CD8-positive, alpha-beta memory T cell (primary cell): ENCODE measurements around the gene GRIK4. TPM values are rescaled to one million over a fixed set of nuclear protein-coding genes. Genes with fewer than 3 reads are reported as not detected.

Experiments used
- CTCF ChIA-PET: fragments of 350-600 bp; sonication (Branson Sonifier 250); formaldehyde crosslinking; loops from one replicate; lab custom pipeline; 2021; ENCODE audit warnings: antibody characterized with exemption; lab: Charles Lee
- POLR2A ChIA-PET: fragments of 350-600 bp; sonication (Branson Sonifier 250); formaldehyde crosslinking; loops from one replicate; lab custom pipeline; 2021; ENCODE audit warnings: antibody characterized with exemption; lab: Charles Lee
- DNase-seq, 5 donors: peaks; one replicate each; pipeline versions ENCODE4 v3.0.0 to v3.0.0-alpha.2; 2020 to 2022; ENCODE audit warnings: mixed read lengths in 1 of 5
- H3K27ac ChIP-seq: one replicate; pipeline ENCODE4 v1.7.0; 2013; ENCODE audit warnings: low read depth, mild to moderate bottlenecking, low read length, moderate library complexity
- H3K27me3 ChIP-seq: 2 replicates; pipeline ENCODE4 v1.7.0; 2013; ENCODE audit warnings: low read length, mild to moderate bottlenecking; ENCODE audit not compliant: insufficient read depth, poor library complexity, severe bottlenecking
- H3K36me3 ChIP-seq: 2 replicates; pipeline ENCODE4 v1.7.0; 2013; ENCODE audit warnings: mild to moderate bottlenecking, low read length, moderate library complexity; ENCODE audit not compliant: insufficient read depth
- H3K4me1 ChIP-seq: 2 replicates; pipeline ENCODE4 v1.7.0; 2013; ENCODE audit warnings: mild to moderate bottlenecking, low read length, moderate library complexity; ENCODE audit not compliant: insufficient read depth
- H3K4me3 ChIP-seq: 2 replicates; pipeline ENCODE4 v1.7.0; 2013; ENCODE audit warnings: mild to moderate bottlenecking, low read length
- H3K9me3 ChIP-seq: 2 replicates; pipeline ENCODE4 v1.7.0; 2013; ENCODE audit warnings: mild to moderate bottlenecking, low read length
- H3K27ac Mint-ChIP-seq, 8 donors: one replicate each; pipeline ENCODE4 v1.8.0; 2020 to 2021; ENCODE audit warnings: mixed read lengths in 8 of 8, mild to moderate bottlenecking in 6 of 8, inconsistent platforms in 3 of 8, moderate library complexity in 3 of 8
- H3K27me3 Mint-ChIP-seq, 2 donors: one replicate each; pipeline ENCODE4 v1.8.0; 2020 to 2021; ENCODE audit warnings: mixed read lengths in 2 of 2, mild to moderate bottlenecking in 1 of 2, moderate library complexity in 1 of 2
- H3K36me3 Mint-ChIP-seq, 3 donors: one replicate each; pipeline ENCODE4 v1.8.0; 2020 to 2021; ENCODE audit warnings: mixed read lengths in 3 of 3, inconsistent platforms in 1 of 3, mild to moderate bottlenecking in 1 of 3
- H3K4me1 Mint-ChIP-seq, 3 donors: one replicate each; pipeline ENCODE4 v1.8.0; 2020 to 2021; ENCODE audit warnings: mixed read lengths in 3 of 3, inconsistent platforms in 1 of 3, mild to moderate bottlenecking in 1 of 3
- H3K4me3 Mint-ChIP-seq, 7 donors: one replicate each; pipeline ENCODE4 v1.8.0; 2020 to 2021; ENCODE audit warnings: mixed read lengths in 7 of 7, mild to moderate bottlenecking in 6 of 7, moderate library complexity in 4 of 7, inconsistent platforms in 2 of 7
- H3K9me3 Mint-ChIP-seq, 5 donors: one replicate each; pipeline ENCODE4 v1.8.0; 2020 to 2022; ENCODE audit warnings: mixed read lengths in 5 of 5, mild to moderate bottlenecking in 3 of 5, moderate library complexity in 2 of 5, inconsistent platforms in 1 of 5
- polyA plus RNA-seq: library from polyadenylated mRNA; unstranded; fragments of 300-500 nt; fragmentation: Illumina TruSeq; gene quantifications from one replicate; pipeline ENCODE4 v1.2.3, GENCODE V29; 2021
- total RNA-seq, 2 experiments: library from RNA; stranded (reverse); gene quantifications; one replicate each; pipeline ENCODE4 v1.2.3, GENCODE V29; 2021

GRIK4 gene
- total and polyA plus RNA-seq, 3 experiments from 2014 or later: 0.07 TPM; not detected in 2

- no peaks in the 10 kb centered on the region for H3K27me3 ChIP-seq
- Mint-ChIP-seq H3K27me3 (peaks cover 19 to 34% of the 10 kb centered on the region in 2 donors), H3K9me3 (peaks cover 0 to 14% (median 3%) of the 10 kb centered on the region in 5 donors), H3K4me3 (no peak overlapping the region), H3K27ac (no peak overlapping the region), H3K4me1 (no peaks in the 10 kb centered on the region), H3K36me3 (no peaks in the 10 kb centered on the region)
- no peaks in the 10 kb centered on the region for H3K9me3 ChIP-seq
- no peak for DNase-seq
- H3K4me1 ChIP-seq: no peaks in the 10 kb centered on the region
- ChIA-PET POLR2A (no interaction called here), CTCF (no interaction called here)
- H3K36me3 ChIP-seq: no peaks in the 10 kb centered on the region
- no peak overlapping the region for H3K4me3 ChIP-seq
- no peak overlapping the region for H3K27ac ChIP-seq
Measured at GRCh38 chr11:120707663-120708062, 196.1 kb downstream of the GRIK4 start.

GRCh38 chr11:120708511-120709183, 197.1 kb downstream of the GRIK4 start:
- Histone ChIP-seq H3K4me3 (no peak overlapping the region), H3K27me3 (no peaks in the 10 kb centered on the region), H3K36me3 (no peaks in the 10 kb centered on the region), H3K27ac (no peak overlapping the region), H3K9me3 (no peaks in the 10 kb centered on the region), H3K4me1 (no peaks in the 10 kb centered on the region)
- Mint-ChIP-seq H3K4me3 (no peak overlapping the region), H3K27me3 (peaks cover 20 to 34% of the 10 kb centered on the region in 2 donors), H3K9me3 (peaks cover 0 to 14% (median 3%) of the 10 kb centered on the region in 5 donors), H3K4me1 (no peaks in the 10 kb centered on the region), H3K36me3 (no peaks in the 10 kb centered on the region), H3K27ac (no peak overlapping the region)
- CTCF ChIA-PET: no interaction called here
- POLR2A ChIA-PET: no interaction called here
- no peak for DNase-seq

- ChIA-PET POLR2A (no interaction called here), CTCF (no interaction called here)
- Histone ChIP-seq H3K9me3 (no peaks in the 10 kb centered on the region), H3K4me3 (no peak overlapping the region), H3K27me3 (no peaks in the 10 kb centered on the region), H3K4me1 (no peaks in the 10 kb centered on the region), H3K27ac (no peak overlapping the region), H3K36me3 (no peaks in the 10 kb centered on the region)
- Mint-ChIP-seq H3K4me1 (peaks cover 0 to 5% (median 4%) of the 10 kb centered on the region in 3 donors), H3K27ac (no peak overlapping the region), H3K9me3 (peaks cover 0 to 12% (median 3%) of the 10 kb centered on the region in 5 donors), H3K36me3 (no peaks in the 10 kb centered on the region), H3K27me3 (peaks cover 15 to 33% of the 10 kb centered on the region in 2 donors), H3K4me3 (no peak overlapping the region)
- DNase-seq: no peak
Measured at GRCh38 chr11:120709808-120710207, 198.3 kb downstream of the GRIK4 start.

GRCh38 chr11:120710354-120711131, 199.0 kb downstream of the GRIK4 start:
- Histone ChIP-seq H3K27me3 (no peaks in the 10 kb centered on the region), H3K9me3 (no peaks in the 10 kb centered on the region), H3K27ac (no peak overlapping the region), H3K4me1 (no peaks in the 10 kb centered on the region), H3K4me3 (no peak overlapping the region), H3K36me3 (no peaks in the 10 kb centered on the region)
- no peak overlapping the region for H3K27ac Mint-ChIP-seq
- H3K4me3 Mint-ChIP-seq: no peak overlapping the region
- POLR2A ChIA-PET: no interaction called here
- DNase-seq: no peak
- CTCF ChIA-PET: no interaction called here
- no peaks in the 10 kb centered on the region for H3K36me3 Mint-ChIP-seq
- peaks cover 19 to 40% of the 10 kb centered on the region in 2 donors for H3K27me3 Mint-ChIP-seq
- H3K4me1 Mint-ChIP-seq: peaks cover 6 to 12% (median 12%) of the 10 kb centered on the region in 3 donors
- H3K9me3 Mint-ChIP-seq: peaks cover 0 to 10% (median 2%) of the 10 kb centered on the region in 5 donors

- H3K4me1 Mint-ChIP-seq: peaks cover 6 to 13% (median 12%) of the 10 kb centered on the region in 3 donors
- H3K36me3 Mint-ChIP-seq: no peaks in the 10 kb centered on the region
- no peaks in the 10 kb centered on the region for H3K9me3 ChIP-seq
- peaks cover 0 to 6% (median 0%) of the 10 kb centered on the region in 5 donors for H3K9me3 Mint-ChIP-seq
- peaks cover 17 to 38% of the 10 kb centered on the region in 2 donors for H3K27me3 Mint-ChIP-seq
- H3K27me3 ChIP-seq: no peaks in the 10 kb centered on the region
- H3K27ac ChIP-seq: no peak overlapping the region
- ChIA-PET POLR2A (no interaction called here), CTCF (no interaction called here)
- H3K4me3 Mint-ChIP-seq: no peak overlapping the region
- no peak overlapping the region for H3K27ac Mint-ChIP-seq
- no peak overlapping the region for H3K4me3 ChIP-seq
- H3K4me1 ChIP-seq: no peaks in the 10 kb centered on the region
- no peaks in the 10 kb centered on the region for H3K36me3 ChIP-seq
- no peak for DNase-seq
Measured at GRCh38 chr11:120712014-120712413, 200.5 kb downstream of the GRIK4 start.

- peaks cover 6 to 13% (median 12%) of the 10 kb centered on the region in 3 donors for H3K4me1 Mint-ChIP-seq
- POLR2A ChIA-PET: no interaction called here
- CTCF ChIA-PET: no interaction called here
- H3K4me3 Mint-ChIP-seq: no peak overlapping the region
- H3K27ac Mint-ChIP-seq: no peak overlapping the region
- Histone ChIP-seq H3K9me3 (no peaks in the 10 kb centered on the region), H3K27me3 (no peaks in the 10 kb centered on the region), H3K4me1 (no peaks in the 10 kb centered on the region), H3K4me3 (no peak overlapping the region), H3K36me3 (no peaks in the 10 kb centered on the region), H3K27ac (no peak overlapping the region)
- peaks cover 0 to 4% (median 0%) of the 10 kb centered on the region in 5 donors for H3K9me3 Mint-ChIP-seq
- peaks cover 19 to 30% of the 10 kb centered on the region in 2 donors for H3K27me3 Mint-ChIP-seq
- no peak for DNase-seq
- no peaks in the 10 kb centered on the region for H3K36me3 Mint-ChIP-seq
Measured at GRCh38 chr11:120712881-120713280, 201.3 kb downstream of the GRIK4 start.

- H3K4me3 Mint-ChIP-seq: no peak overlapping the region
- no peak overlapping the region for H3K27ac ChIP-seq
- H3K4me1 ChIP-seq: no peaks in the 10 kb centered on the region
- H3K27me3 ChIP-seq: no peaks in the 10 kb centered on the region
- peaks cover 19 to 30% of the 10 kb centered on the region in 2 donors for H3K27me3 Mint-ChIP-seq
- CTCF ChIA-PET: no interaction called here
- H3K4me3 ChIP-seq: no peak overlapping the region
- H3K36me3 ChIP-seq: no peaks in the 10 kb centered on the region
- H3K36me3 Mint-ChIP-seq: no peaks in the 10 kb centered on the region
- POLR2A ChIA-PET: no interaction called here
- peaks cover 0 to 4% (median 0%) of the 10 kb centered on the region in 5 donors for H3K9me3 Mint-ChIP-seq
- no peak overlapping the region for H3K27ac Mint-ChIP-seq
- peaks cover 6 to 13% (median 12%) of the 10 kb centered on the region in 3 donors for H3K4me1 Mint-ChIP-seq
- no peaks in the 10 kb centered on the region for H3K9me3 ChIP-seq
- DNase-seq: no peak
Measured at GRCh38 chr11:120713296-120713695, 201.7 kb downstream of the GRIK4 start.

GRCh38 chr11:120714438-120714837, 202.9 kb downstream of the GRIK4 start:
- Mint-ChIP-seq H3K4me1 (peaks cover 6 to 13% (median 12%) of the 10 kb centered on the region in 3 donors), H3K9me3 (peaks cover 0 to 2% (median 0%) of the 10 kb centered on the region in 5 donors), H3K27me3 (peaks cover 17 to 33% of the 10 kb centered on the region in 2 donors), H3K4me3 (peak overlapping the region in 6 of 7 donors; percentile 4 to 82 (median 25)), H3K36me3 (no peaks in the 10 kb centered on the region), H3K27ac (no peak overlapping the region)
- H3K36me3 ChIP-seq: no peaks in the 10 kb centered on the region
- H3K27ac ChIP-seq: no peak overlapping the region
- ChIA-PET POLR2A (no interaction called here), CTCF (no interaction called here)
- no peaks in the 10 kb centered on the region for H3K4me1 ChIP-seq
- no peaks in the 10 kb centered on the region for H3K9me3 ChIP-seq
- DNase-seq: no peak
- no peak overlapping the region for H3K4me3 ChIP-seq
- H3K27me3 ChIP-seq: no peaks in the 10 kb centered on the region
